Nephron (organoid): Measurements from ENCODE around the gene ALDOA.
A peak's percentile ranks its signal among the peaks of the same experiment; 100 is the strongest.

Experiments
- H3K27ac Mint-ChIP-seq, 3 experiments: 2 replicates each; pipeline ENCODE4 v1.8.0; 2020; ENCODE audit warnings: mixed read lengths in 3 of 3, mild to moderate bottlenecking in 2 of 3, moderate library complexity in 1 of 3
- H3K27me3 Mint-ChIP-seq: 2 replicates; pipeline ENCODE4 v1.8.0; 2021; ENCODE audit warnings: low read depth, mild to moderate bottlenecking, moderate library complexity, mixed read lengths
- H3K36me3 Mint-ChIP-seq: 2 replicates; pipeline ENCODE4 v1.8.0; 2020; ENCODE audit warnings: low read depth, mixed read lengths
- H3K4me1 Mint-ChIP-seq: 2 replicates; pipeline ENCODE4 v1.8.0; 2020; ENCODE audit warnings: mixed read lengths
- H3K4me3 Mint-ChIP-seq, 3 experiments: 2 replicates each; pipeline ENCODE4 v1.8.0; 2020; ENCODE audit warnings: mild to moderate bottlenecking in 3 of 3, mixed read lengths in 3 of 3, moderate library complexity in 2 of 3
- H3K9me3 Mint-ChIP-seq: 2 replicates; pipeline ENCODE4 v1.8.0; 2020; ENCODE audit warnings: mixed read lengths
- TF ChIP-seq, protein P1 (sequence below), 3 experiments: fragments of 200-600 bp; sonication (generic); IDR thresholded peaks; one replicate each; pipeline ENCODE4 v1.5.0; 2021; ENCODE audit warnings: antibody characterized with exemption in 3 of 3; ENCODE audit not compliant: unreplicated experiment in 3 of 3

ALDOA gene

GRCh38 chr16:30077656-30078055 is 12.1 kb downstream of the ALDOA start:
- Mint-ChIP-seq H3K4me1 (peaks cover 19% of the 10 kb centered on the region), H3K27me3 (no peaks in the 10 kb centered on the region), H3K36me3 (peaks cover 46% of the 10 kb centered on the region), H3K4me3 (peak overlapping the region; percentile 95 to 98 (median 97)), H3K9me3 (no peaks in the 10 kb centered on the region), H3K27ac (peak overlapping the region in 1 of 3 experiments; percentile 46)
- TF ChIP-seq, protein P1, sequence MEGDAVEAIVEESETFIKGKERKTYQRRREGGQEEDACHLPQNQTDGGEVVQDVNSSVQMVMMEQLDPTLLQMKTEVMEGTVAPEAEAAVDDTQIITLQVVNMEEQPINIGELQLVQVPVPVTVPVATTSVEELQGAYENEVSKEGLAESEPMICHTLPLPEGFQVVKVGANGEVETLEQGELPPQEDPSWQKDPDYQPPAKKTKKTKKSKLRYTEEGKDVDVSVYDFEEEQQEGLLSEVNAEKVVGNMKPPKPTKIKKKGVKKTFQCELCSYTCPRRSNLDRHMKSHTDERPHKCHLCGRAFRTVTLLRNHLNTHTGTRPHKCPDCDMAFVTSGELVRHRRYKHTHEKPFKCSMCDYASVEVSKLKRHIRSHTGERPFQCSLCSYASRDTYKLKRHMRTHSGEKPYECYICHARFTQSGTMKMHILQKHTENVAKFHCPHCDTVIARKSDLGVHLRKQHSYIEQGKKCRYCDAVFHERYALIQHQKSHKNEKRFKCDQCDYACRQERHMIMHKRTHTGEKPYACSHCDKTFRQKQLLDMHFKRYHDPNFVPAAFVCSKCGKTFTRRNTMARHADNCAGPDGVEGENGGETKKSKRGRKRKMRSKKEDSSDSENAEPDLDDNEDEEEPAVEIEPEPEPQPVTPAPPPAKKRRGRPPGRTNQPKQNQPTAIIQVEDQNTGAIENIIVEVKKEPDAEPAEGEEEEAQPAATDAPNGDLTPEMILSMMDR (IDR thresholded peaks at IDR 0.05; ENCODE audit: unreplicated experiment in 3 of 3), result no peak

DNA sequence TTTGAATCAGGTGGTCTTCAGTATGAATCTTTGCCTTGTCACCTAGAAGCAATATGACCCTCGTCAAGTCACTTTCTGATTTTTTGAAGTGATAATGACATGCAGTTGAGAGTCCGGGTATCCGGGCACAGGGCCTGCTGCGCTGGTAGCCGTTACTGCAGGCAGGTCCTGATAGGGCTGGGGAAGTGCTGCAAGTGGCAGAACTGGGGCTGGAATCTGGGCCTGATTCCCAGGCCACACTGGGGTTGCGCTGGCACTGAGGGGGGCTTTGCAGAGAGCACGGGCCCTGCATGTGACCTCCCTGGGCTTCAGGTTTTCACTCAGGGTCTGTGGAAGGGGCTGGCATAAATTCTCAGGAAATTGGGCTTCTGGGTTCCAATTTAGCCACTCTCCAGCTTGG is 13.2 kb downstream of the ALDOA start:
- TF ChIP-seq, protein P1 (IDR thresholded peaks at IDR 0.05; ENCODE audit: unreplicated experiment in 3 of 3), result no peak
- peak overlapping the region; percentile 29 to 98 (median 34) for H3K4me3 Mint-ChIP-seq
- no peak overlapping the region for H3K27ac Mint-ChIP-seq
- peaks cover 19% of the 10 kb centered on the region for H3K4me1 Mint-ChIP-seq
- no peaks in the 10 kb centered on the region for H3K9me3 Mint-ChIP-seq
- H3K27me3 Mint-ChIP-seq, result no peaks in the 10 kb centered on the region
- H3K36me3 Mint-ChIP-seq, result peaks cover 55% of the 10 kb centered on the region

- Mint-ChIP-seq H3K9me3 (no peaks in the 10 kb centered on the region), H3K36me3 (peaks cover 59% of the 10 kb centered on the region), H3K27ac (no peak overlapping the region), H3K4me3 (peak overlapping the region; percentile 7 to 67 (median 44)), H3K4me1 (peaks cover 19% of the 10 kb centered on the region), H3K27me3 (no peaks in the 10 kb centered on the region)
- TF ChIP-seq, protein P1 (IDR thresholded peaks at IDR 0.05; ENCODE audit: unreplicated experiment in 3 of 3), result no peak
These were observed 13.9 kb downstream of the ALDOA start for GRCh38 chr16:30079480-30079879.

DNA sequence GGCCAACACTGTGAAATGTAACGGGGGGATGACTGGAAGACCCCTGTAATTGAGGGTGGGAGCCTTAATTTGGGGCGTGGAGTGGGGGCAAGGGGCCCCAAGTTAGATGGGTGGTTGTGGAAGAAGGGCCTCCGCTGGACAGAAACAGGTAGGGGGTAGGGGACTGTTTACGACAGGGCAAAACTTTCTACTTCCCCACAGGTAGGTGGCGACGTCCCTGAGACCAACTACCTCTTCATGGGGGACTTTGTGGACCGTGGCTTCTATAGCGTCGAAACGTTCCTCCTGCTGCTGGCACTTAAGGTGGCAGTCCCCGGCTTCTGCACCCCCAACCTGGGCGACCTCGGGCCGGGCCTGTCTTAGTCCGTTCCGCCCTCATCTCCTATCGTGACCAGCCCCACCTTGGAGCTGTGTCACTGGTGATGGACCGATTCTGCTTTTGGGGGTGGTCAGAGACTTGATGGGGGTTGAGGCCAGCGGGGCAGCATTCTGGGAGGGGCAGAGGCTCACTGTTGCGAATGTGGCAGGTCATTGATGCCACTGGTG is 17.1 kb downstream of the ALDOA start:
- TF ChIP-seq, protein P1 (IDR thresholded peaks at IDR 0.05; ENCODE audit: unreplicated experiment in 3 of 3), result no peak
- Mint-ChIP-seq H3K9me3 (no peaks in the 10 kb centered on the region), H3K4me3 (no peak overlapping the region), H3K4me1 (peaks cover 5% of the 10 kb centered on the region), H3K27me3 (no peaks in the 10 kb centered on the region), H3K27ac (no peak overlapping the region), H3K36me3 (peaks cover 53% of the 10 kb centered on the region)

DNA sequence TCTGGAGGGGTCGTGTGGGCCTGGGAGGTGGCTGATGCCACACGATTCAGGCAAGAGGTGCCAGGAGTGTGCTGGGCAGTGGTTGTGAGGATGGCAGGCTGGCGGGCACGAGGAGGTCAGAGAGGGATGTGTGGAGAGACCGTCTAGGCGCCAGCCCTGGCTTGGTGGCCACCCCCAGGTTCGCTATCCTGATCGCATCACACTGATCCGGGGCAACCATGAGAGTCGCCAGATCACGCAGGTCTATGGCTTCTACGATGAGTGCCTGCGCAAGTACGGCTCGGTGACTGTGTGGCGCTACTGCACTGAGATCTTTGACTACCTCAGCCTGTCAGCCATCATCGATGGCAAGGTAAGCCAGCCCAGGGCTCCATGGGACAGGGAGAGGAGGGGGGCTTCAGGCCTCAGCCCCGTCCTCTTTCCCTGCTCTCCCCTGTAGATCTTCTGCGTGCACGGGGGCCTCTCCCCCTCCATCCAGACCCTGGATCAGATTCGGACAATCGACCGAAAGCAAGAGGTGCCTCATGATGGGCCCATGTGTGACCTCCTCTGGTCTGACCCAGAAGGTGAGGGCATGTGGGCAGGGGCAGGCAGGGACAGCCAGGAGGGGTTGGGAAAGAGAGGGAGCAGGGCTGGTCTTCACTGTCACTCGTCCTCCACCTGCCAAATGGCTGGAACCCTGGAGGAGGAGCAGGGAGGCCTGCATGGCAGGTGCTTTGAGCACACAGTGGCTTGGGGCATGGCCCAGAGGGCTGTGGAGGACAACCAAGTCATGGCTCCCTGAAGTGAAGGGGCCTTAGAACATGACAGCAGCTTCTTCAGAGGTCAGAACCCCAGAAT is 17.9 kb downstream of the ALDOA start:
- no peaks in the 10 kb centered on the region for H3K27me3 Mint-ChIP-seq
- TF ChIP-seq, protein P1 (IDR thresholded peaks at IDR 0.05; ENCODE audit: unreplicated experiment in 3 of 3), result no peak
- no peaks in the 10 kb centered on the region for H3K9me3 Mint-ChIP-seq
- peaks cover 52% of the 10 kb centered on the region for H3K36me3 Mint-ChIP-seq
- H3K27ac Mint-ChIP-seq, result no peak overlapping the region
- peaks cover 4% of the 10 kb centered on the region for H3K4me1 Mint-ChIP-seq
- H3K4me3 Mint-ChIP-seq, result no peak overlapping the region
